ENCODE data around the gene MACF1.

Gene MACF1

DNA sequence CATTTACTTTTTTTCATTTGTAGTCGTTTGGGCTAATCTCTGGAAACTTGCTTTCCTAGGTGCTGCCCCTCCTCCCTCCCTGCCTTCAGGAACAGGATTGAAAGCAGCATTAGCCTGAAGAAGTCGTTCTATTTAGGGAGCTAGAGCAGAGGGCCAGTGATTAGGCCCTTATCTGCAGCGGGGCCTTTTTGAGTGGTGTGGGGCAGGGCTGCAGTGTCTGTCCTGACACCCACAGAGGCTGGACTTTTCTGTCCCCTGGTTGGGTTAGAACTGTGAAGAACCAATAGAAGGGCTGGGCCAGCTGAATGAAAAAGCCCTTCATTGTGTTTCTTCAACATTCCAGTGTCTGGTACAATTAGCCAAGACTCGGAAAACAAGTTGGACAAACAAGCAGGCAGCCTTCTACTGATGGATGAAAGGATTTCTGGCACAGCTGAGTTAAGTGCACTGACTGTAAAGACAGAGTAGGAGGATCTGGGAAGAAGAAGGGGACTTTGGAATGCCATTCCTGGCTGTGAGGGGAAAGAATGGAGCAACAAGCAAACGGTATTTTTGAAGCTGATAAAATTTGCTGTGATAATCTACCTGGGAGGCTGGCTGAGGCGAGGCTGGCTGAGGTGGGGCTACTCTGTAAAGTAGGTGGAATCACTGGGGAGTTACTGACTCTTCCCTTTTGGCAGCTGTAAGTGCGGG, 9.7 kb downstream of the MACF1 start:
- DNase-seq = no peak

DNA sequence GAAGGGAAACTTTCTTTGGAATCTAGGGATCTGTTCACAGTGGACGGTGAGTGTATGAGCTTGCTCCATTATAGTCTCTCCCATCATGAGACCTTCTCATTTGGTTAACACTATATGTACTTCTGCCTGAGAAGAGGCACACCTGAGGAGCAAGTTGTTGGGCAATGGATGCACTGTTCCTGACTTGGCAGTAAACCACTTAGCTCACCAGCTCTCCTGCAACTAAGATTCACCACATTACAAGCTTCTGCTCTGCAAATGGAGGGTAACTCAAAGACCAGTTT, 10.2 kb downstream of the MACF1 start:
- DNase-seq = no peak

DNA sequence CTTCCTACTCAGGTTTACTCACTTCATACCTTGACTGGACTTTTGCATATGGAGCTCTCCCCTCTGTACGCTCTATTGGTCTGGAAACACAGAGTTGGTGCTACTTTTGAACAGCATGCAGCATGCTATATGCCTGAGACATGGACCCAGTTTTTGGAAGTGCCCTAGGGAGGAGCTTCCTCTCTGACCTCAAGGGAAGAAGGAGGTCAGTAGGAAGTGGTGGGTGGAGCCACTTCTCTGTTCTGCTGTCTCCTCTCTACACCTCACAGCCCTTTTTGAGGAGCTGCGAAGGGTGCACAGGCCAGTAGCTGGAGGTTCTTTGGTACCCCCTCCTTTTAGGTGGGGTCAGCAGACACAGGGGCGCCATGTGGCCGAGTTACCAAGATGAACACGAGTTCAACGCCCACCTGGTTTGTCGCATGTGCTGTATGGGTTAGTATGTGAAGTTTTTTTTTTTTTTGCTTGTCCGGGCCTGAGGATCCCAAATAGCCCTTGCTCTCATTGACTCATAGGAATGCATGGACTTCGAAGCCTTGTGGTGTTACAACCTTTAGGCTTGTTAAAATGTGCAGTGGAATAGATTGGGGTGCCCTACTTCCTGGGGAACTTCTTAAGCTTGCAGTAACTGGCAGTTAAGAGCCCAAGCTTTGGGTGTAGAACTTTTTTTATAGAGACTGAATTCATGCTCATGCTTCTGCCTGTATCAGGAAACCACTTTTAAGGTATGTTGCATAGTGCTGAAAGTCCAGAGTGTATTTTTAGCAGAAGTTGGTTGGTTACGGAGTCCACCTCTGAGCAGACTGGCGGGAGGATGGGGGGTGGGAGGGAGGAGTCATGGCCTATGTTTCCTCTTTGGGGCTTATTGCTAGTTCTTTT, 10.7 kb downstream of the MACF1 start:
- no peak for DNase-seq

DNA sequence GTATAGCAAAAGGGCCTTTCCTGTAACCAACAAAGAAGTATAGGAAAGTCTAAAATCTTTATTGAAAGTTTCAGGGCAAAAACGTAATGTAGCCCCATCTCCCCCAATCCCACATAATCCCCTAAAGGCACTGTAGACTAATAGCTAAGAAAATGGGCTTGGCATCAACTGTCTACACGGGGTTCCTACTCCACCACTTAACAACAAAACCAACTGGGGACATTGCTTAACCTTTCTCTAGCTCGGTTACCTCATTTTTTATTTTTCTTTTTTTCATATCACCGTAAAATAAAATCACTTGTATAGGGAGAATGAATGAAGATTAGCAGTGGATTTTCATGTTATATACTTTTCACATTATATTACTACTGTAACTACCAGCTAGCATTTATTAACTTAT, 12.3 kb downstream of the MACF1 start:
- no peak for DNase-seq

DNA sequence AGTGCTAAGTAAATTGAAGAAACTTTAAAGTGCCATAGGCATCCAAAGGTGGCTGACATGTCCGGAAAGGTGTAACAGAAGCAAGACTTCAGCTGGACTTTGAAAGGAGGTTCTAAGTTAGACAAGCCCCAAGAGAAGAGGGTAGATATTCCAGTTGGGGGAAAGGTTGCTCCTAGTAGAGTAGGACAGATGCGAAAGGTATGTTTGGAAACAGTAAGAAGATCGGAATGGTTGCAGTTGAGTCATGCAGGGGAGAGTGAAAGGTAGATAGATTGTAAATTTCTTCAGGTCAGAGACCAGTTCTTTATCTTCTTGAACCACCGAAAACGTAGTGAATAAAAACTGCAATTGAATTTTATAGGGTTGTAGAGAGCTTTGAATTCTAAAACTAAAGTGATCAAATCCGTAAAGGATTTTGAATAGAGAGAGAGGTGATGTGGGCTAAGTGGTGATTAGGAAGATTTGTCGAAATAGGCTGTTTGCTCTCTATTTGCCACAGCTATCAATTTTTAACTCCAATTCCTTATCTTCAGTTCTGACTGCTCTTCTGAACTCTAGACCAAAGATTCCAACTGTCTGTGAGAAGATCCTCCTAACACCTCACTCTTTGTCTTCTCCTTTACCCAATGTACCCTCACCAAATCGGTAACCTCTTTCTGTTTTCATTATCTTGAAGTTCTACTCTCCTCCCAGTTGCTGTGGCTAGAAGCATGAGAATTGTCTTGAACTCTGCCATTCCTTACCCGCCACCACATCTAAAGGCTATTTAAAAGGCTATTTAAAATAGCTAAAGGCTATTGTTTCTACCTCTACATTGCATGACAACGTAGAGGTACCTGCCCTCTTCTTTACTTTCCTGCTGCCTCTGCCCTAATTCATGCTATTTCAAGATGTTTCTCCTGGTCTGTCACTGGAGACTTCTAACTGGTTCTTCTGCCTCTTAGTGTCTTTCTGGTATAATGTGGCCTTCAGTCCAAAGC, 16.7 kb downstream of the MACF1 start:
- DNase-seq = no peak

DNA sequence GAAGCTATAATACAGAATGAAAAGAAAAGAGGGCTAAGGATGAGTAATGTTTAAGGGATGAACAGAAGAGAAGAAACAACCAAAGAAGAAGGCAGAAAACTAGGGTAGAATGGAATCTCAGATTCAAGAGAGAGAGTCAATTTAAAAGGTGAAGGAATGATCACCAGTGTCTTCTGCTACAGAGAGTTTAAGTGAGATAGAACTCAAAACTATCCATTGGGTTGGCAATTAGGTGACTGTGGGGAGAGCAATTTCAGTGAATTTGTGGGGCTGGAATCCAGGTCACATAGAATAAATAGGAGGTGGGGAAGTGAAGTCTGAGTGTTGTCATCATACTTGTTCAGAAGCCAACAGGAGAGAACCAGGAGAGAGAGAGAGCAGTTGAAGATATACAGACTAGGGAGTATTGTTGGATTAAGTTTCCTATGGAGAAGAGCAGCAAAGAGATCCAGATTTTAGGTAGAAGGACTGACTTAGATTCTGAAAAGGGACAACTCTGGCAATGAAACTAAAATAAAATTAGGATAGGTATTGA, 19.9 kb downstream of the MACF1 start:
- DNase-seq = no peak

DNA sequence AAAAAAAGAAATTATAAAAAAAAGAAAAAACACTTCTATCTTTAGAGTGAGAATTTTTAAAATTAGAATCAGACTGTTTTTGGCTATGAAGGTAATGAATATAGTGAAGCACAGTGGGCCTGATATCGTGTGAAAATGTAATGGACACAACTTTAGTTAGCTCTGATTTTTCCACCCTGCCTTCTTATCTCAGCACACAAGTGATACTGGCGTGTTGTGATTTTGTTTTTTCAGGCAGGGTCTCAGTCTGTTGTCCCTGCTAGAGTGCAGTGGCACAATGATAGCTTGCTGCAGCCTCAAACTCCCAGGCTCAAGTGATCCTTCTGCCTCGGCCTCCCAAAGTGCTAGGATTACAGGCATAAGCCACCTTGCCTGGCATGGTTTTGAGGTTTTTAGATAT, 22.3 kb downstream of the MACF1 start:
- no peak for DNase-seq

DNA sequence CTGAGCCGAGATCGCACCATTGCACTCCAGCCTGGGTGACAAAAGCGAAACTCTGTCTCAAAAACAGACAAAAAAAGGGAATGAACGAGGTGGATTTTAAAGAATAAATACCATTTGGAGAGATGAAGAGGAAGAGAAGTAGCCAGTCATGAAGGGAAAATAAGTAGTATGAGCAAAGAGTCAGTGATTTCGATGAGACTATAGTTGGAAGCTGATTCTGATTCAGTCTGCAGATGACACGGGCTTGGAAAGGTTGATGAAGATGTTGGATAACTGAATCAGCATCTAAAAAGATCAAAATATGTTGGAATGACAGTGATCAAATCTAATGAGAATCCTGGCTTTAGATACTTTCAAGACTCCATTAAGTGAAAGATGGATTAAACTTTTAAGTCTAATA, 23.8 kb downstream of the MACF1 start:
- DNase-seq = no peak

DNA sequence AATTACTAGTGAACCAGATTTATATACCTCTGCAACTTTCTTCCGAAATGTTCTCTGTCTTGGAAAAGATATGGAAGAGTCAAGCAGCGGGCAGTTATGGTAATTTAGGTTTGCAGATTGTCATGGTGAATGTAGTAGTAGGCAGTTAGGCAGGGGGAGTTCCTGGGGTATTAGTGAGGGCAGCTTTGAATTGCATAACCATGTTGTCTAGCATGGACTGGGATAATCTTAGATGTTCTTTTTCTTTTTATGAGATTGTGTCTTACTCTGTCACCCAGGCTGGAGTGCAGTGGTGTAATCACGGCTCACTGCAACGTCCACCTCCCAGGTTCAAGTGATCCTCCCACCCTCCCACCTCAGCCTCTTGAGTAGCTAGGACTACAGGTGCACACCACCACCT, 25.0 kb downstream of the MACF1 start:
- no peak for DNase-seq

DNA sequence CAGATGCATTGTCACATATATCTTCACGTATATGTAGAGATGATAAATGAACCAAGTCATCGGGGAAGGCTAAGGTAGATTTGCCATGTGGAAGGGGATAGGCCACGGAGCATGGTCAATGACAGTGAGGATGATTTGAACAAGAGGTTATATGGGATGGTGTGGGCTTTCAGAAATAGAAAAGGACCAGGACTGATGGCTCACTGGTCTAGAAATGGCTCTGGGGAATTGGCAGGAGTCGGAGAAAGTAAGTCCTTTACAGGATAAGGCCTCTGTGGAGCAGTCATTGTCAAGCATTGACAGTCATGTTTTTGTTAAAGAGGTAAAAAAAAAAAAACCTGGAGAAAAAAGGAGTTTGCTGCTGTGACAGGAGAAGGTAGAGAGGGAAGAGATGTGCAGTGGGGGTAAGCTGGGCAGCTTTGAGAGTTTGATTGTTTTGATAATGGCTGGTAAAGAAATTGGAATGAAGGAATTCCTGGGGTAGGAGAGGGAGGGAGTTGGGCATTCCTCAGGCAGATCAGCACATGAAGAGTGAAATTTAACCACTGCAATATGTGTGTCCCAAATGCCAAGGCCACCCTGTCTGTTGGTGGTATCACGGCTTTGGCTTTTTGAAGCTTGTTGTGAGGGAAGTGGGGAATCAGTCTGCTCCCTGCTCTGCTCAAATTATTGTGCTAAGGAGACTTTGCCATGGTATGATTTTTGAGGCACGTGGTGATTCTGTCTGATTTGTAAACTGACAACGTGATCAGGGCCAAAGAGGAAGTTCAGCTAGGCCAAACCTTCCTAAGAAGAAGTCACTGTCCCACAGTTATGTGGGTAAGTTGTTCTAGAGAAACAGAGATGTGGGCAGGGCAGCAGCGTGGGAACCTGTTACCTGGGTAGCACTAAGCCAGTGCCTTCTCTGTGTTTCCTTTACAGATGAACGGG, 26.0 kb downstream of the MACF1 start:
- DNase-seq = no peak

DNA sequence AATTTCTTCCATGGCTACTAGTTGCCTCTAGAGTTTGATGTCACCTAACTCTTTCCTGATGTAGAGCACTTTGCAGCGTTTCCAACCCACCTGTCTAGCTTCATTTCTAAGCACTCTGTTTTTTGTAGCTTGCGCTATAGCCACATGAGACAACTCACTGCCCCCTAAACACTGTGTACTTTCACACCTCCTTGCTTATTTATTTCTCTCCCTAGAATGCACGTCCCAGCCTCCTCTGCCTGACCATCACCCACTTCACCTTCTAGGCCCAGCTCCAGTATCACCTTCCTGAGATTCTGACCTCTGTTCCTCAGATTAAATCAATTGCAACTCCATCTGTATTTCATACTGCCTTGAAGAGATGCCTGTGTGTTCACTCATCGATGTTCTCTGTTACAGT, 32.5 kb downstream of the MACF1 start:
- DNase-seq = no peak

DNA sequence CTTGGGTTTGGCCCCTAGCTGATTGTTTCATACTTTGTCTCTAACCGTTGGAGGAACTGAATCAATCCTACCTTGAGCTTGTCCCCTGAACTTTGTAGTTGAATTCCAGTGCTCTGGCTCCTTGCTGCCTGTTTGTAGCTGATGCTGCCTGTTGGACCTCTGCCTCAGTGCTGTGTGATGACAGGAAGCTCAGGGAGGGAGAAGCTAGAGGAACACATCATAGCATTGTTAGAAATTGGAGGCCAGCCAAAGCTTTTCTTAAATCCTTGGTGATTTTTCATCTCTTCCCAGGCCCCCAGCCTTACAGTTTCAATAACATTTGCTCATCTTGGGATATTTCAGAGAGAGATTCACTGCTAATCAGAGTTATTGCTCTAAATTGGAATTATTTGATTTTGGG, 34.0 kb downstream of the MACF1 start:
- no peak for DNase-seq

DNA sequence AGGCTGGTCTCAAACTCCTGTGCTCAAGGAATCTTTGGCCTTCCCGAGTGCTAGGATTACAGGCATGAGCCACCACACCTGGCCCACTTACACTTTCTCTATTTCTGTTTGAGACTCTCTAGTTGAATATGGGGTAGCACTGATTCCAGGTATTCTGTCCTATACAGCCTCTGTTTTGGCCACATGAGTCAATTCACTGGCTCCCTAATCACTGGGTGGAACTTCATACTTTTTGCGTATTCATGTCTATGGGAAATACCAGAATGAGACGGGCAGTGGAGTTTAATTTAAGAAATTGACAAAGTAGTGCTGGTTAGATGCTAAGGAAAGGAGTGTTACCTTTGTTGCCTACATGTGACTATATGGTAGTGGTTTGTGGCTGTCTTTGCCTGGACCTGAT, 35.5 kb downstream of the MACF1 start:
- no peak for DNase-seq

DNA sequence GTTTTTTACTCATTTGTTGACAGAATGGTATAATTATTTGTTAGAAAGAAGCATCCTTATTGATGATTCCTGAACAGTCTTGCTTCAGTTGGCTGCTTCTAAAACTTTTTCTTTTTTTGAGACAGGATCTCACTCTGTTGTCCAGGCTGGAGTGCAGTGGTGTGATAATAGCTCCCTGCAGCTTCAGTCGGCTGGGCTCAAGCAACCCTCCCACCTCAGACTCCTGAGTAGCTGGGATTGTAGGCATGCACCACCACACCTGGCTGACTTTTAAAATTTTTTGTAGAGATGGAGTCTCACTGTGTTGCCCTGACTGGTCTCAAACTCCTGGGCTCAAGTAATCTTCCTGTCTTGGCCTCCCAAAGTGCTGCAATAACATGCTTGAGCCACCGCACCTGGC, 38.8 kb downstream of the MACF1 start:
- no peak for DNase-seq

DNA sequence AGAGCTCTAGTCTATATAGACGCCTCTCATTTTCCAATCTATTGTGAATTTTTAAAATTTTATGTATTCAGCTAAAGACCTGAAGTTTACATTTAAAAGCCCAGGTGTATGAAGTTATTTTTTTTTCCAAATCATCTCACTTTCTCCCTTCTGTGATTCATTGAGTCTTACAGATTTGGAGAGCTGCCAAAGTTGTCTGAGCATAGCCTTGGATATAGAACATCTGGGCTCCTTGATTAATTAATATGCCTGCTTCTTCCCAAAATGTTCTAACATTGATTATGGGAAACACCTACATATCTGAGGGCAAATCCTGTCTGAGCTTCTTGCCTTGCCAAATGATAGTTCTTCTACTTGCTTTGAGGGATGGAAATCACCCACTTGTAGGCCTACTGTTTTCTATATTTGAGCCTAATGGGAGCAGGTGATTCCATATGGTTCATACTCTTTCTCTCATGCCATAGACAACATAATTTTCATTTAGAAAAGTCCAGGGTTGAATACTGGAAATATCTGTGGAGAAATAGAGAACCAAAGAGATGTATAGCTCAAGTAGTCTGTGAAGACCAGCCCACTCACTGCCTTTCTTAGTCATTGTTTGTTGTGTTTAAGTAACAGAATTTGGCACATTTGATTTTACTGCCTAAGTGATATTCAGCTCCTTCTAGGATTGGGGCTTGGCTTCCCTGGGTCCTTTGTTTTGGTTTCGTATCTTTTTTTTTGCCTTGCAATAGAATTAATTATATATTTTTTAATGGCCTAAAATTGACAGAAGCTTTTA, 46.2 kb downstream of the MACF1 start:
- no peak for DNase-seq

DNA sequence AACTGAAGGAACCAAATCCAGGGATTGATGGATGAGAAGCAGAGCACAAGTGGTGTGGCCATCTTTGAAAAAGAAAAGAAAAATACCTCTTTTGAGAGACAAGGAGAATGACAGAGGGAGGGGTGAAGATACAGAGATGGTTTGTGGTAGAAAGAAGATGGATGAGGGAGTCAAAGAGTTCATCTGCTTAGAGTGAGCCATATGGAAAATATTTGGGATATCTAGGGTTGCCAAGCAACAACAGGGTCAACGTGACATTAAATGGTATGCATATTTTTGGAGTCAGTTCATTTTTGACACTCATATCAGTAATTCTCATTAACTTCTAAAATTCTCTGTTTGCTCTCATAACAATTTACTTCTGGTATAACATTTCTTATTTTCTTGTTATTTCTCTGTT, 50.7 kb downstream of the MACF1 start:
- DNase-seq = no peak

DNA sequence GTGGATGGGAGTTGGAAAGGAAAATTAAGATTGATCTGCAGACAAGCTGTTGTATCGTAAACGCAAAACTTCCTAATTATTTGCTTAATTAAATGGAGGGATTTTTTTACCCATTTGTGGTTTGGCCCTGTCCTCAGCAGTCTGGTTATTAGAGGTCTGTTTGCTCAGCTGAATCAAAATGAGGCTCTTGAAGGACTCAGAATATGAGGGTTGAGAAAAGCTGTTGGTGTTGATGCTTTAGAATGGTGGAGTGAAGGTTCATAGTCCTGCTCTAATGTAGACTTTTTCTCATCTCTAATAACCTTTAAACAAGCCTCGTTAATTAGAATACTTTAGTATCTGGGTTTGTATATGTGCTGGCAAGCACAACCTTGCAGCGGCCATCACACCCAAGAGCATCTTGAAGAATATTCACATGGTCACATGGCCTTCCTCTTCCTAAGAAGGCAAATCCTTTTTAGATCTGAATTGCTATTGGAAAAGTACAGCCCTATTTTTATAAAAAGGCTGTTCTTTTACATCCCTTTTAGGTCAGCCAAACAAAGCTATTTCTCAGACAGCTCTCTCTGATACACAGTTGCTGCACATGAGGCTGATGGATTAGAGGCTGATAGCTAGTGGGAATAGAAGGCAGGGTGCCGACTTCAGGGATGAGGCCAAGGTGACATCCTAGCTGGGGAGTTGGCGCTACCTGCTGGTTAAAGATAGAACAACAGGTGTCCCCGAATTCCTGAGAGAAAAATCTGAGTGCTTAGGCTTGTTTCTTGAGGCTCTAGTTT, 53.8 kb downstream of the MACF1 start:
- peak; percentile 82 for DNase-seq

DNA sequence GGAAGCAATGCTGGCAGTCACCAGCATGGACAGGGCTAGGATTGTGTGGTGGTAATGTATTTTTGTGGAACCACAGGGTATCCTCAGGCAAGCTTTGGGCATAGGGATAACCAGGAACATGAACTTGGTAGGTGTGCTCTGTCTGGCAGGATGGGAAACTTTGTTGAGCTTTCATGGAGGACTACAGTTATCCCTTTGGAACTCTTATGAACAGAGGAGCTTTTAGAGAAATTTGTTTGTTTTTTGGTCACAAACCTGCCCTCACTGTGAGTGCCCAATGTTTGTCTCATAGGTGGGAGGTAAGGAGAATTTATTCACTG, 54.4 kb downstream of the MACF1 start:
- no peak for DNase-seq

DNA sequence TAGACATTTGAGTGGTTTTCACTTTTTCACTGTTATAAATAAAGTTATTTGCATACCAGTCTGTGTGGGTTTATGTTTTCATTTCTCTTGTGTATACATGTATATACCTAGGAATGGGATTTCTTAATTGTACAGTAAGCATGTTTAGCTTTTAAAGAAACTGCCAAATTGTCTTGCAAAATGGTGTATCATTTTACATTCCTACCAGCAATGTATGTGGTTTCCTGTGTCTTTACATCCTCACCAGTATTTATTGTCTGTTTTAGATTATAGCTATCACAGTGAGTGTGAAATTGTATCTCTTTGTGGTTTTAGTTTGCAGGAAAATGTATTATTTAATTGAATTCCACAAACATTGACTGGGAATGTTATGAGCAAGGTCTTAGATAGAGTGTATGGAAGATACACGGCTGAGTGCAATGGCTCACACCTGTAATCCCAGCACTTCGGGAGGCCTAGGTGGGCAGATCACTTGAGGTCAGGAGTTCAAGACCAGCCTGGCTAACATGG, 57.3 kb downstream of the MACF1 start:
- DNase-seq = no peak

DNA sequence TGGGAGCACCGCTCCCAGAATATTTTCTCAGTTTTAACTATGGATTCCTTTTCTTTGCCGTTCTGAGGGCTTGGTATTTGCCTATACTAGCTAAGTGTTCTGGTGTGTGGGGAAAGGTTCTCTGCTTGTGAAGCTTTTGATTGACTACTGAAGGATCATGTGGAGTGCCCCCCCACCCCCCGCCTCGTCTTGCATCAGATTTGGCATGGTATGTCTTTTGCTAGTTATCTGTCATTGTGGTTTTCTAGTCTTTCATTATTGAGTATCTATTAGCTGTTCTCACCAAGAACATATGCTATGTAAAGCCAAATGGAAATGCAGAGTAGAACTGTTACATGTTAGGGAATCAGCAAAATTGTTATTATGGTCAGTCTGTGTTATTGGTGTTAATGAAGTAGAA, 58.3 kb downstream of the MACF1 start:
- no peak for DNase-seq

DNA sequence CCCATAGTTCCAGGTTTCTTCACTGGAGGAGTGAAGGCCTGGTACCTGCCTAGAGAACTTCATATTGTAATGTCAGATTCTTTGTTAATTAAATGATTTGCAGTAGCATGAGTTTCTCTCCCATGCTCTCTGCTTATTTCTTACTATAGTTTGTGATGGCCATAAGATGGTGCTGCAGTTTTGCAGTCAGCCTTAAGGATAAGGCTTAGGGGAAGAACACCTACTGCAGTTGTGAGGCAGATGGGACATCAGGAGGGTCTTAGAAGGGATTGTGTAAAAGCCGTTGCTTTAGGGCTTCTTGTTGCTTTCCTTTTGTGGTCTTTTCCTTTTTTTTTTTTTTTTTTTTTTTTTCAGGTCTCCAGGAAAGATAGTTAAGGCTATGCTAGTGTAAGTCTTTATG, 61.8 kb downstream of the MACF1 start:
- no peak for DNase-seq
